MCF 10A (cell line): ENCODE measurements around the gene LRP10. TPM values are rescaled to one million over a fixed set of nuclear protein-coding genes. Genes with fewer than 3 reads are reported as not detected.

ENCODE experiments used
- BruUV-seq: library from RNA; stranded (reverse); fragments of 400-500 nt; replicated peaks from 2 replicates; lab custom pipeline; 2021; lab: Mats Ljungman, UMichigan
- CTCF ChIA-PET: fragments of 300-600 bp; sonication (Branson Sonifier 250); formaldehyde crosslinking; extraction: SDS; loops from one replicate; lab custom pipeline; 2021; ENCODE audit warnings: antibody characterized with exemption, inconsistent platforms; lab: Yijun Ruan, JAX
- POLR2A ChIA-PET: fragments of 300-600, 350-650 bp; sonication (Branson Sonifier 250); formaldehyde crosslinking; extraction: SDS; loops from one replicate; lab custom pipeline; 2020; ENCODE audit warnings: antibody characterized with exemption, inconsistent platforms; lab: Yijun Ruan, JAX
- DNase-seq: peaks from one replicate; pipeline ENCODE4 v3.0.0-alpha.2; 2018; ENCODE audit not compliant: unreplicated experiment
- H3K27ac Mint-ChIP-seq: one replicate; pipeline ENCODE4 v1.8.0; 2022; ENCODE audit warnings: mild to moderate bottlenecking, low read depth, mixed read lengths; ENCODE audit not compliant: unreplicated experiment
- H3K27me3 Mint-ChIP-seq: one replicate; pipeline ENCODE4 v1.8.0; 2022; ENCODE audit warnings: mixed read lengths; ENCODE audit not compliant: insufficient read depth, unreplicated experiment
- H3K36me3 Mint-ChIP-seq: one replicate; pipeline ENCODE4 v1.8.0; 2022; ENCODE audit warnings: mild to moderate bottlenecking, moderate library complexity, mixed read lengths; ENCODE audit not compliant: insufficient read depth, unreplicated experiment
- H3K4me1 Mint-ChIP-seq: one replicate; pipeline ENCODE4 v1.8.0; 2022; ENCODE audit warnings: mixed read lengths; ENCODE audit not compliant: insufficient read depth, unreplicated experiment
- H3K4me3 Mint-ChIP-seq: one replicate; pipeline ENCODE4 v1.8.0; 2022; ENCODE audit warnings: mild to moderate bottlenecking, moderate library complexity, mixed read lengths; ENCODE audit not compliant: unreplicated experiment
- H3K9me3 Mint-ChIP-seq: one replicate; pipeline ENCODE4 v1.8.0; 2022; ENCODE audit warnings: mixed read lengths; ENCODE audit not compliant: unreplicated experiment
- intact Hi-C: fragments of 100-400 bp; cut with micrococcal nuclease; formaldehyde crosslinking; loops from 2 replicates; pipeline ENCODE4 v1.14.1; 2022
- total RNA-seq: library from RNA; stranded (reverse); gene quantifications from 2 replicates; pipeline ENCODE4 v1.2.3, GENCODE V29; 2022
- TF ChIP-seq, protein P1 (sequence below): fragments of 200-600 bp; IDR thresholded peaks from one replicate; pipeline ENCODE4 v1.8.0; 2022; ENCODE audit warnings: antibody characterized with exemption, mild to moderate bottlenecking; ENCODE audit not compliant: unreplicated experiment

LRP10 gene
- total RNA-seq, 1 experiment from 2014 or later: 71.0 TPM

GRCh38 chr14:22888662-22889061, 17.1 kb downstream of the LRP10 start:
- ChIA-PET POLR2A (interaction anchor here (0.9 to 10.8 kb wide), 7 partner anchors 9 to 51 kb away, joined by 3 to 116 read pairs (median 8); partner anchors contain the start of genes LRP10 and RBM23), CTCF (interaction anchor here (0.6 to 9.9 kb wide), 19 partner anchors 8 to 332 kb away, joined by 3 to 100 read pairs (median 4); partner anchors contain the start of genes HAUS4, LRP10 and PRMT5)
- intact Hi-C loops: no loop called here
- Mint-ChIP-seq H3K4me1 (peaks cover 18% of the 10 kb centered on the region), H3K36me3 (peaks cover 6% of the 10 kb centered on the region), H3K4me3 (no peak overlapping the region), H3K27ac (peak overlapping the region; percentile 31), H3K27me3 (no peaks in the 10 kb centered on the region), H3K9me3 (no peaks in the 10 kb centered on the region)
- TF ChIP-seq, protein P1, sequence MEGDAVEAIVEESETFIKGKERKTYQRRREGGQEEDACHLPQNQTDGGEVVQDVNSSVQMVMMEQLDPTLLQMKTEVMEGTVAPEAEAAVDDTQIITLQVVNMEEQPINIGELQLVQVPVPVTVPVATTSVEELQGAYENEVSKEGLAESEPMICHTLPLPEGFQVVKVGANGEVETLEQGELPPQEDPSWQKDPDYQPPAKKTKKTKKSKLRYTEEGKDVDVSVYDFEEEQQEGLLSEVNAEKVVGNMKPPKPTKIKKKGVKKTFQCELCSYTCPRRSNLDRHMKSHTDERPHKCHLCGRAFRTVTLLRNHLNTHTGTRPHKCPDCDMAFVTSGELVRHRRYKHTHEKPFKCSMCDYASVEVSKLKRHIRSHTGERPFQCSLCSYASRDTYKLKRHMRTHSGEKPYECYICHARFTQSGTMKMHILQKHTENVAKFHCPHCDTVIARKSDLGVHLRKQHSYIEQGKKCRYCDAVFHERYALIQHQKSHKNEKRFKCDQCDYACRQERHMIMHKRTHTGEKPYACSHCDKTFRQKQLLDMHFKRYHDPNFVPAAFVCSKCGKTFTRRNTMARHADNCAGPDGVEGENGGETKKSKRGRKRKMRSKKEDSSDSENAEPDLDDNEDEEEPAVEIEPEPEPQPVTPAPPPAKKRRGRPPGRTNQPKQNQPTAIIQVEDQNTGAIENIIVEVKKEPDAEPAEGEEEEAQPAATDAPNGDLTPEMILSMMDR: no peak
- no TSS peak for BruUV-seq
- DNase-seq: no peak

DNA sequence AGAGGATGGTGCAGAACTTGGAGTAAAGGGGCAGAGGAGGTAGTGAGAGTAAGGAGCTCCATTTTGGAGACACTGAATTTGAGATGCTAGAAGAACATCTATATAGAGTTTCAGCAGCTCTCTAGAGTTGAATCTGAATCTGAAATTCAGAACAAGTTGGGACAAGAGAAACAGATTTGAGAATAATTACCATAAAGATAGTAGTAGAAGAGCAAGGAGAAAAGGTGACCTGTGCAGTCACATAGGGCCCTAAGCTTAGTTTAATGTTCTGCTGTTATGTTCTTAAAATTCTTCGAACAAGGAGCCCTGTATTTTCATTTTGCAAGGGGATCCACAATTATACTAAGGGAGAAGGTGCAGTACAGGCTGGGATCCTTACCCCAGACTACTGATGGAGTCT, 18.9 kb downstream of the LRP10 start:
- no TSS peak for BruUV-seq
- DNase-seq: no peak
- no peaks in the 10 kb centered on the region for H3K27me3 Mint-ChIP-seq
- peak overlapping the region; percentile 29 for H3K27ac Mint-ChIP-seq
- peak overlapping the region; percentile 2 for H3K4me3 Mint-ChIP-seq
- no peaks in the 10 kb centered on the region for H3K9me3 Mint-ChIP-seq
- peaks cover 18% of the 10 kb centered on the region for H3K4me1 Mint-ChIP-seq
- TF ChIP-seq, protein P1: no peak
- peaks cover 6% of the 10 kb centered on the region for H3K36me3 Mint-ChIP-seq
- intact Hi-C loops: no loop called here
- ChIA-PET CTCF (interaction anchor here (0.6 to 9.9 kb wide), 10 partner anchors 11 to 334 kb away, joined by 4 to 100 read pairs (median 6); partner anchors contain the start of gene LRP10), POLR2A (interaction anchor here (0.6 to 10.8 kb wide), 9 partner anchors 9 to 271 kb away, joined by 3 to 116 read pairs (median 5); partner anchors contain the start of genes LRP10, OXA1L and RBM23)

DNA sequence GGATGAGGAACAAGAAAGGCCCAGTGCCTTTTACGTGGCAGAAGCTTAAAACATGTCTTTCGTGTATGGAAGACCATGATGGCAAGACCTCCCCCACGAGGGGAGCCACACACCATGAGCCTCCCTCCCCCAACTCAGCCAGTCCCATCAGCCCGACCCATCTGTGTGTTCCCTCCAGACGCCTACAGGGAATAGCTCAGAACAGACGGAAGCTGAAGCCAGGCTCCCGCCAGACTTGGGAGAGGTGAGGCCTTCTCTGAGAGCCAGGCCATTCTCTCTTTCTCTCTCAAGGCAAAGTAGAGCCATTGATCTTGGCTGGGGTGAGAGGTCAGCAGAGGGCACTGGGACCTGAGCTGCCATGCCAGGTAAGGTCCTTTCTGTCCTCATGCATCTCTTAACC, 20.9 kb downstream of the LRP10 start:
- BruUV-seq: no TSS peak
- no peak overlapping the region for H3K4me3 Mint-ChIP-seq
- DNase-seq: no peak
- peaks cover 12% of the 10 kb centered on the region for H3K4me1 Mint-ChIP-seq
- no peaks in the 10 kb centered on the region for H3K9me3 Mint-ChIP-seq
- intact Hi-C loops: no loop called here
- no peaks in the 10 kb centered on the region for H3K27me3 Mint-ChIP-seq
- POLR2A ChIA-PET: interaction anchor here (2.5 kb wide), 1 partner anchor 10 kb away, joined by 7 read pairs; the partner anchor contains the start of gene REM2
- TF ChIP-seq, protein P1: no peak
- H3K27ac Mint-ChIP-seq: no peak overlapping the region
- H3K36me3 Mint-ChIP-seq: peaks cover 6% of the 10 kb centered on the region
- CTCF ChIA-PET: interaction anchor here (0.7 to 9.9 kb wide), 3 partner anchors 9 to 59 kb away, joined by 3 to 100 read pairs (median 86); partner anchors contain the start of gene LRP10

DNA sequence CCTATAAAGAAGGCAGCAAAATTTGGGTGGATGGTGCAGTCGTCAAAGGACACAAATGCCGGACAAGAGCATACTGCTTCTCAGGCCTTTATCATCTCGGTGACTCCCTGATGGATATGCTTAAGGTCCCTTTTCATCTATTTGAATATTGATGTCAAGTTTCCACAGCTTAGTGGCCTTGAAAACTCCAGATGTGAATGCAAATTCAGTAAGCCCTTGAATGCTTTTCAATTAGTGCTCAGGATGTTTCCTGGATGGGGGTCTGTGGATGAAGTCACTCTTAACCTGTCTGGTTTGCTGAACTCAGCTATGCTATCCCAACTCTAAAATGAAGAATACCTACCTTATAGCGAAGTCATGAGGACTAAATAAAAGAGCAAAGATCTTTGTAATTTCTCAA, 22.2 kb downstream of the LRP10 start:
- POLR2A ChIA-PET: interaction anchor here (0.7 to 4.0 kb wide), 6 partner anchors 8 to 178 kb away, joined by 3 to 13 read pairs (median 6); partner anchors contain the start of genes LRP10 and REM2

More for the DNA sequence above, 22.2 kb downstream of the LRP10 start:
- no peaks in the 10 kb centered on the region for H3K27me3 Mint-ChIP-seq
- H3K4me1 Mint-ChIP-seq: peaks cover 22% of the 10 kb centered on the region
- peaks cover 8% of the 10 kb centered on the region for H3K36me3 Mint-ChIP-seq
- no peak for DNase-seq
- BruUV-seq: no TSS peak
- H3K9me3 Mint-ChIP-seq: no peaks in the 10 kb centered on the region
- H3K27ac Mint-ChIP-seq: no peak overlapping the region
- H3K4me3 Mint-ChIP-seq: no peak overlapping the region
- intact Hi-C loops: no loop called here
- CTCF ChIA-PET: interaction anchor here (0.5 to 9.9 kb wide), 3 partner anchors 14 to 181 kb away, joined by 4 to 86 read pairs (median 5); partner anchors contain the start of gene LRP10
- TF ChIP-seq, protein P1: no peak
